Femur (tissue), 1 donor: Measurements from ENCODE around the gene CRYBB1.
A peak's percentile ranks its signal among the peaks of the same experiment; 100 is the strongest.

Experiments
- DNase-seq: peaks from one replicate; pipeline ENCODE4 v3.0.0-alpha.2; 2017

CRYBB1 gene

DNA sequence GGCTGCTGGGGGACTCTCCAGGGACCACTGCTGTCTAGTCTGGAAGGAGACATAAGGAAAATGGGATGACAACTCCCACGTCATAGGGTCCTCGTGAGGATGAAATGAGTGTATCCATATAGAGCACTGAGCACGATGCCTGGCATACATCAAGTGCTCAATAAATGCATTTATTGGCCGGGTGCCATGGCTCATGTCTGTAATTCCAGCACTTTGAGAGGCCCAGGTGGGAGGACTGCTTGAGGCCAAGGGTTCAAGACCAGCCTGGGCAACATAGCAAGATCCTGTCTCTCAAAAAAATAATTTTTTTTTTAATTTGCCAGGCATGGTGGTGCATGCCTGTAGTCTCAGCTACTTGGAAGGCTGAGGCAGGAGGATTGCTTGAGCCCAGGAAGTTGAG lies 15.7 kb downstream of the CRYBB1 start:
- DNase-seq: no peak

DNA sequence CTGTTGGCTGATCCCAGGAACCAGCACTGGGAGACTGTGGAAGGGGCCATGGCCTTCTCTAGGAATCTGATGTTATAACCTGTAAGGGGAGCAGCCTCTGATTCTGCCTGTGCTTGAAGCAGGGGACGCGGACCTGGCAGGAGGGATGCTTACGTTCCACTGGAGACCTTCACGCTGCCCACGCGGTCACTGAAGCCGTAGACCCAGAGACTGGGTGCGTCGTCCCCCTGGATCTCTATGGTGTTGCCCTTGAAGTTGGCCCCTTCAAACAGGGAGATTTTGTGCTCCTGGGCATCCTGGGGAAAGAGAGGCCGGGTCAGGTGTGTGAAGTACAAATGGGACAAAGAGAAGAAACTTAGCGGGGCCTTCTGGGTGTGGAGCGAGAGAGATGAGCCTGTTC lies 16.1 kb downstream of the CRYBB1 start:
- no peak for DNase-seq

GRCh38 chr22:26599505-26599904 lies 18.3 kb downstream of the CRYBB1 start:
- no peak for DNase-seq

GRCh38 chr22:26597480-26597879 lies 20.3 kb downstream of the CRYBB1 start:
- no peak for DNase-seq

GRCh38 chr22:26597026-26597425 lies 20.8 kb downstream of the CRYBB1 start:
- DNase-seq: no peak

- DNase-seq: no peak
These were observed 24.1 kb downstream of the CRYBB1 start for GRCh38 chr22:26593763-26594162.

DNA sequence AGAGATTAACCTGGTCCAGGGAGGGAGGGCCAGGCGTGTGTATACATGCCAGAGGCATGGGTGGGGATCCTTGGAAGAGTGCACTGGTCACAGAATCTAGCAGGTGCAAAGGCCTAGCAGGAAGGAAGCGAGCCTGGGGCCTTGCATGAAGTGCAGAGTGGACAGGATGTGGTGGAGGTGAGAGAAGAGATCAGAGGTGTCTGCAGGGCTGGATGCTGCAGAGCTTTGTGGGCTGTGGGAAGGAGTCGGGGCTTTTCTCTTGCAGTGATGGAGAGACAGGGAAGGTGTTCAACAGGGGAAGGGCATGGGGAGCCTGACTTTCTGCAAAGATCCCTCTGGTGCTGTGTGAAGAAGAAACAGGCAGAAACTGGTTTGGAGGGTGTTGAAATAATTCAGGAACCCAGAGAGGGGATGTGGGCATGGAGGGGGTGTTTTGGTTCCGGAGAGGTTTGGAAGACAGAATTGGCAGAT lies 25.4 kb downstream of the CRYBB1 start:
- DNase-seq: no peak

- DNase-seq: peak; percentile 88
These were observed 27.7 kb downstream of the CRYBB1 start, which contains the start of gene TPST2 for GRCh38 chr22:26589845-26590736. TPST2 (minus strand) TSS chr22:26590132; CDS start chr22:26541630, 48,502 bp downstream.

GRCh38 chr22:26589367-26589844 lies 28.4 kb downstream of the CRYBB1 start:
- peak; percentile 49 for DNase-seq

DNA sequence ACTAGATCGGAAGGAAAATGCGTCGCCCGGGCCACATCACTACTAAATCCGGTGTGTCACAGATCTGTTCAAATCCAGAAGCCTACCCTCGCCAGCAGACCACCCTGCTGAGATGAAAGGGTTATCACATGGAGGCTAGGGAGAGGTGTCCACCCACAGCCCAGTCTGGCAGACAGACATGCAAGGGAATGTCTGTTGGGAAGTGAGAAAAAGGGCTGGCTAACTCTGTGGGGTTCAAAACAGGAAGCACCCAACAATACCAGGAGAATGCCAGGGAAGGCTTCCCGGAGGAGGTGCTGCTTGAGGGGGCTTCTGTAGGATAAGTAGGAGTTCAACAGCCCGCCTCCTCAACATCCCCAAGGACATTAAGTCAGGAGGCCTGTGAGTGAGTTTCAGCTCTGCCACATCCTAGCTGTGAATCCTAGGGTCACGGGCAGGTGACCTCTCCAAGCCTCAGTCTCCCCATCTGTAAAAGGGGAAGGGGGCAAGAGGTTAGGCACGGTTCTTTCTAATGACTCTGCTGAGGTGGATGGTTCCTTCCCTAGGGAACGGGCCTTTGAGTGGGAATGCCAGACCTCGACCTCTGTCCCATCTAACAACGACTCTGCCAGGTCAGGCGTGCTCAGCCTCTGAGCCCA lies 29.0 kb downstream of the CRYBB1 start:
- no peak for DNase-seq

- no peak for DNase-seq
These were observed 29.7 kb downstream of the CRYBB1 start for GRCh38 chr22:26587991-26588613.

- no peak for DNase-seq
These were observed 31.1 kb downstream of the CRYBB1 start for GRCh38 chr22:26586556-26587325.

GRCh38 chr22:26585104-26585790 lies 32.6 kb downstream of the CRYBB1 start:
- peak; percentile 80 for DNase-seq

GRCh38 chr22:26584010-26584409 lies 33.8 kb downstream of the CRYBB1 start:
- no peak for DNase-seq

DNA sequence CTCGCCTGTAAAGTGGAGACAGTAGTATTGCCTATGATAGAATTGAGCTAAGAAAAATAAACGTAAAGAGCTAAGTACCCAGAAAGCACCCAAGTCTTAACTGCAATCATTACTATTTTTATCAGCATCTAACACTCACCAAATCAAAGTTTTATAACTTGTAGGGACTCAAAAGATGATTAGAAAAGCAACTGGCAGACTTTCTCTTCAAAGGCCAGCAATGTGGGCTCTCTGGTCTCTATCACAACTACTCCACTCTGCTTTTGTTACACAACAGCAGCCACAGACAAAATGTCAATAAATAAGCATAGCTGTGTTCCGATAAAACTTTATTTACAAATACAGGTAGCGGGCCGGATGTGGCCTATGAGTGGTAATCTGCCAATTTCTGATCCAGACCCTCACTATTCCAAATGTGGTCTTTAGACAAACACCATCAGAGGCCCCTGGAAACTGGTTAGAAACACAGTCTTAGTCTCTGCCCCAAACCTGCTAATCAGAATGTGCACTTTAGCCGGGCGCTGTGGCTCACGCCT lies 36.1 kb downstream of the CRYBB1 start:
- DNase-seq: no peak

GRCh38 chr22:26581026-26581425 lies 36.8 kb downstream of the CRYBB1 start:
- no peak for DNase-seq

- no peak for DNase-seq
These were observed 37.4 kb downstream of the CRYBB1 start for GRCh38 chr22:26580240-26580962.

DNA sequence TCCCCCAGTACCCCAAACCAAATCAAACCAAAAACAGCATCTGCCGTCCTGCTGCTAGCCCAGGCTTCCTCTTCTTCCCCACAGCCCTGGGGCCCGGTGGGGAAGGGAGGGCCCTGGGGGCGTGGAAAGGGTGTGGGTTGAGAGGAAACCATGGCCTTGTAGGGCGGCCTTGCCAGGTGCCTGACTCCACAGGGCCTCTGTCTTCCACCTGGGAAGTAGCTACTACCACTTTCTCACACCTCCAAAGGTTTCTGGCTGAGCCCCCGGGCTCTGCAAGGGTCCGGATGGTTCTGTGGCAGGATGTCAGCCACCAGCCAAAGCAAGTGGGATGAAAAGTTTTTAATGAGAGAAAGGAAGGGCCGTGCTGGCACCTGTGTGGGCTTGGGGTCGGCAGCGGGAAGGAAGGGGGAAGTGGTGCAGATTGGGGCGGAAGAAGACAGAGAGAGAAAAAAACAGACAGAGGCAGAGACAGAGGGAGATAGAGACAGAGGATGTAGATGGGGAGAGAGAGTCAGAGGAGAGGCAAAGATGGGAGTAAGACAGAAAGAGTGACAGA lies 38.4 kb downstream of the CRYBB1 start:
- DNase-seq: peak; percentile 34

DNA sequence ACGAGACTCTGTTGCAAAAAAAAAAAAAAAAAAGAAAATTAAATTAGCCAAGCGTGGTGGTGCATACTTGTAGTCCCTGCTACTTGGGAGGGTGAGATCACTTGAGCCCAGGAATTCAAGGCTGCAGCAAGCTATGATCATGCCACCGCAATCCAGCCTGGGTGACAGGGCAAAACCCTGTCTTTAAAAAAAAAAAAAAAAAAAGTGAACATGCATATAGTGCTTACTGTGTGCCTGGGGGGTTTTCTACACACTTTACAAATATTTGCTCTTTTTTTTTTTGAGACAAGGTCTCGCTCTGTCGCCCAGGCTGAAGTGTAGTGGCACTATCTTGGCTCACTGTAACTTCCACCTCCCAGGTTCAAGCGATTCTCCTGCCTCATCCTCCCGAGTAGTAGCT lies 40.7 kb downstream of the CRYBB1 start:
- DNase-seq: no peak

GRCh38 chr22:26576026-26576680 lies 41.7 kb downstream of the CRYBB1 start:
- no peak for DNase-seq
